Activated T-cell treated with anti-CD3 and anti-CD28 coated beads, Interleukin-2, amount 50 U/mL, for 4 hours (primary cell): ENCODE data around the gene CKAP2L. TPM values are rescaled to one million over a fixed set of nuclear protein-coding genes. Genes with fewer than 3 reads are reported as not detected.
A peak's percentile ranks its signal among the peaks of the same experiment; 100 is the strongest.
"Not testable (repeated sequence)": the region's sequence is repeated elsewhere in the genome, so short reads cannot be mapped to it uniquely, and the experiment has no call there.

Experiments
- ATAC-seq, 2 donors: fragments of 200-7000 bp; cut with Tn5 transposase; one replicate each; pipeline ENCODE4 v1.10.0; 2021
- DNase-seq: peaks from one replicate; pipeline ENCODE4 v3.0.0-alpha.2; 2020
- H3K27me3 Mint-ChIP-seq: one replicate; pipeline ENCODE4 v1.8.0; 2021; ENCODE audit warnings: low read depth, mixed read lengths
- H3K36me3 Mint-ChIP-seq: one replicate; pipeline ENCODE4 v1.8.0; 2022; ENCODE audit warnings: mixed read lengths; ENCODE audit not compliant: insufficient read depth
- H3K4me1 Mint-ChIP-seq: one replicate; pipeline ENCODE4 v1.8.0; 2021; ENCODE audit warnings: low read depth, mixed read lengths
- H3K4me3 Mint-ChIP-seq: one replicate; pipeline ENCODE4 v1.8.0; 2021; ENCODE audit warnings: mild to moderate bottlenecking, moderate library complexity, mixed read lengths
- H3K9me3 Mint-ChIP-seq: one replicate; pipeline ENCODE4 v1.8.0; 2021; ENCODE audit warnings: mixed read lengths
- total RNA-seq, 3 donors: library from RNA; stranded (reverse); gene quantifications; one replicate each; pipeline ENCODE4 v1.2.1, GENCODE V29; 2021

Gene CKAP2L
- total RNA-seq, 3 donors from 2014 or later = 2.7 to 4.1 (median 3.2) TPM

DNA sequence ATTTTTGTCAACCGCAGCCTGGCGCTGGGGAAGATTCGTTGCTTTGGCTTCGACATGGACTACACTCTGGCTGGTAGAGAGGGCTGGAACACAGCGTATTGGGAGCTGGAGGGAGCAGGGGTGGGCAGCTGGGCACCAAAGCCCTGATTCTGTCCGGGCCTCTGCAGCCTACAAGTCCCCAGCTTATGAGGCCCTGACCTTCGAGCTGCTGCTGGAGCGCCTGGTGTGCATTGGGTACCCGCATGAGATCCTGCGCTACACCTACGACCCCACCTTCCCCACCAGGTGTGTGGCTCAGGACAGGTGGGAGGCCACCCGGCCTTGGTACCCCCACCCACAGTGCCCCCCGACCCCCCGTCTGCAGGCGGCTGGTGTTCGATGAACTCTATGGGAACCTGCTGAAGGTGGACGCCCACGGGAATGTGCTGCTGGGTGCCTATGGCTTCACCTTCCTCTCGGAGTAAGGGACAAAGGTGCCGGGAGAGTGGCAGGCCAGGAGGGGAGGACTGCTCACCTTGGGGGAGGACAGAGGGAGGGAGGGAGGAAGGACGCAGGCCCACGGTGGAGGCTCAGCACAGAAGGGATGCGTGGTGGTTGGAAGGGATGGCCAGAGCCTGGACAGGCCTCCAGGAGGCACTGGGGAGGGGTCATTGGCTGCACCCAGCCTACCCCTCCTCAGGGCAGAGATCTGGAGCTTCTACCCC is 42.4 kb downstream of the CKAP2L start:
- Mint-ChIP-seq H3K27me3 (peaks cover 2% of the 10 kb centered on the region), H3K9me3 (no peaks in the 10 kb centered on the region), H3K36me3 (no peaks in the 10 kb centered on the region), H3K4me1 (peaks cover 5% of the 10 kb centered on the region), H3K4me3 (no peak overlapping the region)
- no peak for DNase-seq
- no peak for ATAC-seq

DNA sequence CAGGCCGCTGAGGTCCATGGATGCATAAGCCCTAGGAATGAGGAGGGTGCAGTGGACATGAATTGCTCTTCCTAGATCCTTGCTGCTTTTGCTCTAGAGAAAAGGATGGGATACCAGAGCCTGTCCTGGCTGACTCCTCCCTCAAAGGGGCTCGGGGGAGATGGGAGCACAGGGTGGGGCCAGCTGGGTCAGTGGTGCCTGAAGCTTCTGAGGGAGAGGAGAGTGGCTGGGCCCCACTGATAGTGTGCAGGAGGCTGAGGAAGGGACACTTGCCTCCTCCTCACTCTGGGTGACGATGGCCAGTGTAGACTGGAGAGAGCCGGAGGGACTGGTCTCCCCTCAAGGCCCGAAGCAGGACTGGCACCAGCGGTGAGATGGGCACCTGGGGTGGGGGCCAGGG is 43.6 kb downstream of the CKAP2L start, which contains the start of gene NT5DC4:
Gene NT5DC4, plus strand, starts transcription at position 236 of the 400 bp plus-strand sequence. Its CDS starts 60 bp downstream, at position 296.
- Mint-ChIP-seq H3K36me3 (no peaks in the 10 kb centered on the region), H3K4me1 (no peaks in the 10 kb centered on the region), H3K27me3 (no peaks in the 10 kb centered on the region), H3K9me3 (no peaks in the 10 kb centered on the region), H3K4me3 (no peak within 1 kb of the TSS)
- ATAC-seq = no peak
- DNase-seq = no peak

DNA sequence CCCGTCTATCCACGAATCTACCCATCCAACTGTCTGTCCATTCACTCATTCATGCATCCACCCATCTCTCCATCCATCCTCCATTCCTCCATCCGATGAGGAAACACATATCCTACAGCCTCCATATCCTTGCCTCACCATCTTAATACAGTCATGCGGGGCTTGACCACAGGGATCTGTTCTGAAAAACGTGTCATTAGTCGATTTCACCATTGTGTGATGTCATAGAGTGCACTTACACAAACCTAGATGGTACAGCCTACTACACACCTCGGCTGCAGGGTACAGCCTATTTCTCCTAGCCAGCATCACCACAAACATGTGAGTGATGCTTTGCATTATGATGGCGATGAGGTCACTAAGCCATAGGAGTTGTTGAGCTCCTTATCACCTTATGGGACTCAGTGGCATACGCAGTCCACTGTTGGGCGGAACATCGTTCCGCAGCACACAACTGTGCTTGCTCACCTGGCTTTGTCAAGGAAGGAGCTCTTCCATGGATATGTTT is 45.5 kb downstream of the CKAP2L start:
- Mint-ChIP-seq H3K36me3 (no peaks in the 10 kb centered on the region), H3K4me3 (no peak overlapping the region), H3K9me3 (no peaks in the 10 kb centered on the region), H3K27me3 (no peaks in the 10 kb centered on the region), H3K4me1 (no peaks in the 10 kb centered on the region)
- DNase-seq (no peak), ATAC-seq (no peak)

DNA sequence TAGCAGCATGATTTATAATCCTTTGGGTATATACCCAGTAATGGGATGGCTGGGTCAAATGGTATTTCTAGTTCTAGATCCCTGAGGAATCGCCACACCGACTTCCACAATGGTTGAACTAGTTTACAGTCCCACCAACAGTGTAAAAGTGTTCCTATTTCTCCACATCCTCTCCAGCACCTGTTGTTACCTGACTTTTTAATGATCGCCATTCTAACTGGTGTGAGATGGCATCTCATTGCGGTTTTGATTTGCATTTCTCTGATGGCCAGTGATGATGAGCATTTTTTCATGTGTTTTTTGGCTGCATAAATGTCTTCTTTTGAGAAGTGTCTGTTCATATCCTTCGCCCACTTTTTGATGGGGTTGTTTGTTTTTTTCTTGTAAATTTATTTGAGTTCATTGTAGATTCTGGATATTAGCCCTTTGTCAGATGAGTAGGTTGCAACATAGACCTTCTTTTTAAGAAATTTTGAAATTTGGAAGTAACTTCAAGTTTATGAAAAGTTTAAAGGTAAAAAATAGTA is 47.5 kb downstream of the CKAP2L start:
- not testable (repeated sequence) for H3K27me3 Mint-ChIP-seq, DNase-seq, H3K36me3 Mint-ChIP-seq, ATAC-seq, H3K4me1 Mint-ChIP-seq, H3K9me3 Mint-ChIP-seq, H3K4me3 Mint-ChIP-seq

DNA sequence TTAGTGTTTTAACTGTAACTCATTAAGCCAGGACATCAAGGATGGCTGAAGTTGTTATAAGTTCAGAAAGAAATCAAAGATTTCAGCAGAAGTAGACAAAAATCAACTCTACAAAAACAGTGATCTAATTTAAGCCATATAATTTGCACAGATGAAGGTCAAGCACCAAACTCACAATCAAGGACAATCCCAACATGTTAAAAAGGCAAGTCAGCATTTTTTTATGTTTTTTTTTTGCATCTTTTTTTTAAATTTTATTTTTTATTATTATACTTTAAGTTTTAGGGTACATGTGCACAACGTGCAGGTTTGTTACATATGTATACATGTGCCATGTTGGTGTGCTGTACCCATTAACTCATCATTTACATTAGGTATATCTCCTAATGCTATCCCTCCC is 48.3 kb downstream of the CKAP2L start:
- H3K9me3 Mint-ChIP-seq, H3K36me3 Mint-ChIP-seq, ATAC-seq, H3K27me3 Mint-ChIP-seq, DNase-seq, H3K4me3 Mint-ChIP-seq, H3K4me1 Mint-ChIP-seq: not testable (repeated sequence)

DNA sequence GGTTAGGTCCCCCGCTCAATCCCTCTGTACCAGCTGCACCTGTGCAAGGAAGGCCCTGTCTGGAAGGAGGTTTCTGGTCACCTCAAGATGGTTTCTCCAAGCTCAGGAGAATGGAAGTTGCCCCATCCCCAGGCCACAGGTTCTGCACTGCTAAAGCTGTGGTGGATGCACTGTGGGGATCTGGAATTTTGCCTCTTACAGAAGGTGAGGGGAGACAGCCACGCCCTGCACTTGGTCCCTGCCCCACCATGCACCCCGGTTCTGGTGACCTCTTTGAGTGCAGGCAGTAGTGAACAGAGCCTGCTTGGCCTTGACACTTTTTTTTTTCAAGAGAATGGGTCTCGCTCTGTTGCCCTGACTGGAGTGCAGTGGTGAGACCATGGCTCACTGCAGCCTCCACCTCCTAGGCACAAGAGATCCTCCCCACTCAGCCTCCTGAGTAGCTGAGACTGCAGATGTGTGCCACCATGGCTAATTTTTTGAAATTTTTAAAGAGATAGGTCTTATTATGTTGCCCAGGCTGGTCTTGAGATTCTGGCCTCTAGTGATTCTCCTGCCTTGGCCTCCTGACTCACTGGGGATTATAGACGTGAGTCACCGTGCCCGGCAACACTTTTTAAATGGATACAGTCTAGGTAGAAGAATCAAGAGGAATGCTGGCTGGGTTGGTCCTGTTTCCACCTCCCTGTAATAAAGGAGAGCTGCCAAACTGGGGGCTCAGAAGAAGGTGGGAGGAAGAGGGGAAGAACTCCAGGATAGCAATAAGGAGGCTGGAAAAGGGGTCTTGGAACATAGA is 49.4 kb downstream of the CKAP2L start:
- Mint-ChIP-seq H3K36me3 (no peaks in the 10 kb centered on the region), H3K27me3 (no peaks in the 10 kb centered on the region), H3K9me3 (no peaks in the 10 kb centered on the region), H3K4me3 (no peak overlapping the region), H3K4me1 (peaks cover 7% of the 10 kb centered on the region)
- ATAC-seq = no peak
- DNase-seq = no peak

DNA sequence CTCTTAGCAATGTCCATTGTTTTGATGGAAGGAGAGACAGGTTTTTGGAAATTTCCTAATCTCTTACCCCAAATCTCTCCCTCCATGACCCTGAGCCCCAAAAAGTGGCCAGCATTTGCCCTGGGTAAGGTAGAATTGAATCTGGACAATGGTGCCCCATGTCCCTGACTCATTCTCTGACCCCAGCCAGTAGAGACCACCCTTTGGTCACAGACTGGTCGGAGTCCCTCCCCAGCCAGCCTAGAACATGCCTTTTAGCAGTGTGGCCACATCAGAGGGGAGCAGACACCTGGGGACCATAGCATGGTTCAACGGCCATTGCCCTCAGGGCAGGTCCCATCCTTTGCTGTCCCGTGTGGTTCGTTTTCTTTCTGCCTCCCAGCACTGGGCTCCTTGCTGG is 50.1 kb downstream of the CKAP2L start:
- Mint-ChIP-seq H3K9me3 (no peaks in the 10 kb centered on the region), H3K27me3 (no peaks in the 10 kb centered on the region), H3K36me3 (no peaks in the 10 kb centered on the region), H3K4me3 (no peak overlapping the region), H3K4me1 (peaks cover 8% of the 10 kb centered on the region)
- DNase-seq (no peak), ATAC-seq (no peak)

DNA sequence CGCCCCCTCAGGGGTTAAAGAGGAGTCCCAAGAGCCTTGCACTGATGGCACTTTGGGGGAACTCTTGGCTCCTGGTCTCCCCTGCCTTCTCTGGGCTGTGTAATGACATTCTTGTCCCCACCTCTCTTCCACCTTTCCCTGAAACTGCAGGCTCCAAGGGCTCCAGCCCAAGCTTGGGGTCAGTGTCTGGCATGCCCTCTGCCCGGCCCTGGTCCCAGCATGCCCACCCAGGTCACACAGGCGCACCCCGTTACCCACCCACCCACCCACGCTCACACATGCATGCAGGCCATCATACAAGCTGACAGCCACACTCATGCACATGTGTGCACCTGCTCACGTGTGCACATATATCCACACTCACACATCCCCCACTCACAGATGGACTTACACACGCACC is 50.5 kb downstream of the CKAP2L start:
- H3K36me3 Mint-ChIP-seq = no peaks in the 10 kb centered on the region
- DNase-seq = no peak
- no peak for ATAC-seq
- H3K27me3 Mint-ChIP-seq = no peaks in the 10 kb centered on the region
- peaks cover 12% of the 10 kb centered on the region for H3K4me1 Mint-ChIP-seq
- no peak overlapping the region for H3K4me3 Mint-ChIP-seq
- H3K9me3 Mint-ChIP-seq = no peaks in the 10 kb centered on the region

DNA sequence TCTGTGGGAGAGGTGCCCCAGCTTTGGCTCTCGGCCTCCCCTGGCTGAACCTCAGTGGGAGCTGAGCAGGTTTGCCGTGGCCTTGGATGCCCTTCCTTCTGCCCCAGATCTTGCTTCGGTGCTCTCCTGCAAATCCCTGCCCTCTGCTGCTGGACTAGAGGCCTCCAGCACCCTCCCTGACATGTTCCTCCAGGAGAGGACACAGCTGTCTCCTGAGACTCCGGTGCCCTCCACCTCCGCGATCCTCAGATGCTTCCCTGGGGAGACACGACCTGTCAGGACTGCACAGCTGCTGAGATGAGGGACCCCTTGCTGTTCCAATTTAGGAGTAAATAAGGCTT is 50.9 kb downstream of the CKAP2L start:
- DNase-seq = no peak
- no peaks in the 10 kb centered on the region for H3K36me3 Mint-ChIP-seq
- no peaks in the 10 kb centered on the region for H3K9me3 Mint-ChIP-seq
- H3K4me3 Mint-ChIP-seq = no peak overlapping the region
- no peak for ATAC-seq
- H3K27me3 Mint-ChIP-seq = no peaks in the 10 kb centered on the region
- H3K4me1 Mint-ChIP-seq = peaks cover 16% of the 10 kb centered on the region

DNA sequence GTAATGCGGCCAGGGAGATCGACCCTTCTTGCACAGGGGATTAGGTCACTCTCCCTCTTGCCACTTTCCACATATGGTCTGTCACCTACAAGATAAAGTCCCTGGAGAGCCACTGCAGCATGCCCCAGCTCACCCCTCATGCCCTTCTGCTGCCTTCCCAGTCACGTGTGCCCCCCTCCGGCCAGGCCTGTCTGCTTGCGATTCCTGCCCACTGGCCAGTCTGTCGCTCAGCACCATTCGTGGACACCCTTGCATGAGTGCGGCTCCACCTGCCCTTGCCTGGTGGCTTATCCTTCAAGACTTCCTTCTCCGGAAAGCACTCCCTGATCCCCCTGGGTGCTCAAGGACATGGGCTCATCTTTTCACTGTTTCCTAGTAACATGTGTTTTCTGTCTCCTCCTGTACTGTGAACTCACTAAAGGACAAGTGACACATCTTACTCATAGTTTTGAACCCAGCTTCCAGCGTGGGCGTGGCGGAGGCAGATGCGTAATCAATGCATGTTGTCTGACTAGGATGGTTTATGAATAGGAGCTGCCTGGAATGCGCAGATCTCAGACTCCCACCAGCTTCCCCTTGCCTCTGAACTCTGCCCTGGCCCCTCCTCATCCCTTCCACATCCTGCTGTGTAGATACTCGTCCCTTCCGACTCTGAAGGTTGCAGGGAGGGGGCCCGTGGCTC is 51.4 kb downstream of the CKAP2L start:
- peak; percentile 26 for DNase-seq
- Mint-ChIP-seq H3K27me3 (no peaks in the 10 kb centered on the region), H3K36me3 (no peaks in the 10 kb centered on the region), H3K4me1 (peaks cover 20% of the 10 kb centered on the region), H3K9me3 (no peaks in the 10 kb centered on the region), H3K4me3 (no peak overlapping the region)
- ATAC-seq = peak; percentile 61 to 77

DNA sequence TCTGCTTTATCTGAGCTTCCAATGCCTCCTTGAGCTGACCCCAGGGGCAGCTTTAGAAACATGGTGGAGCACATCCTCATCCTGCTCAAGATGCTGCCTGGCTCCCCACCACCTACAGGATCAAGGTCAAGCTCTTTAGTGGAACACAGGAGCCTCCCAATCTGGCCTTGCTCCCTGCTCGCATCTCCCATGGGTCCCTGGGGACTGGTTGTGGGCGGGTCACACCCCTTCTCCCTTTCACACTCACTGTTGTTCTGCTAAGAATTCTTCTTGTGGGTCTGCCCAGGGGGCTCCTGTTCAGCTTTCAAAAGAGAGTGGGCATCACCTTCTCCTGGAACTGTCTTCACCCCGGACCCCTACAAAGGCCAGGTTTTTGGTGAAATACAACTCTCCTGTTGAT is 51.9 kb downstream of the CKAP2L start:
- ATAC-seq (no peak), DNase-seq (no peak)
- no peaks in the 10 kb centered on the region for H3K9me3 Mint-ChIP-seq
- H3K36me3 Mint-ChIP-seq = no peaks in the 10 kb centered on the region
- H3K27me3 Mint-ChIP-seq = no peaks in the 10 kb centered on the region
- H3K4me1 Mint-ChIP-seq = peaks cover 24% of the 10 kb centered on the region
- H3K4me3 Mint-ChIP-seq = no peak overlapping the region

DNA sequence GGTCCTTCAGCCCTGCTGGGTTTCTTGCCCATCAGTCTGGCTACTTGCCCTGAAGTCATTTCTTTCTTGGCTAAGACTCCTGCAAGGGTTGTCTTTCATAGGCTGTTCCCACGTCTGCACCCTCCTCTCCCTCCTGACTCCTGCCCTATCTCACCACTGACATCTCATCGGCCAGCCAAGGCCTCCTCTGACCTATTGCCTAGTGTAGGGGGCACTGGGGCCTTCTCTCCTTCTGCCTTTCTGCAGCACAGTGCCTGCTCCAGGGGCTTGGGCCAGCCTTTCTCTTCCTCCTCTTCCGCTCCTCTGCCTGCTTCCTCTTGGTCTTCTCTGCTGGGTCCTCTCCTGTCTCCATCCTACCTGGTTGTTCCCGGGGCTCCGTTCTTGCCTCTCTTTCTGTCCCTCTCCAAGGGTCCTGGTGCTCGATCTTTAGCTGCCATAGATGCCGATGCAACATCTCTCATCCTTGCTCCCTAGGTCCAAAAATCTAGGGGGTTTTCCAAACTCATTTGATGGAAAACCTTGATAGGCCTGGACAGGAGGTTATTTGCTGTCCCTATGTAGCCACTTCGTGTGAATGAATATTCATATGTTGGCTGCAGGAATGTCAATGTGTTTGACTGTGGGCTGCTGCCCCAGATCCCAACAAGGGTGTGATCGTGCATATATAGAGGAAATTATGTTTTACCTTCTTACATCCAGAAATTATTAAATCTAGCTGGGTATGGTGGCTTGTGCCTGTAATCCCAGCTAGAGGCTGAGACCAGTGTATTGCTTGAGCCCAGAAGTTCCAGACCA is 53.3 kb downstream of the CKAP2L start:
- H3K27me3 Mint-ChIP-seq = peaks cover 1% of the 10 kb centered on the region
- ATAC-seq = no peak
- no peaks in the 10 kb centered on the region for H3K9me3 Mint-ChIP-seq
- H3K4me3 Mint-ChIP-seq = no peak overlapping the region
- H3K4me1 Mint-ChIP-seq = peaks cover 31% of the 10 kb centered on the region
- DNase-seq = no peak
- H3K36me3 Mint-ChIP-seq = no peaks in the 10 kb centered on the region

DNA sequence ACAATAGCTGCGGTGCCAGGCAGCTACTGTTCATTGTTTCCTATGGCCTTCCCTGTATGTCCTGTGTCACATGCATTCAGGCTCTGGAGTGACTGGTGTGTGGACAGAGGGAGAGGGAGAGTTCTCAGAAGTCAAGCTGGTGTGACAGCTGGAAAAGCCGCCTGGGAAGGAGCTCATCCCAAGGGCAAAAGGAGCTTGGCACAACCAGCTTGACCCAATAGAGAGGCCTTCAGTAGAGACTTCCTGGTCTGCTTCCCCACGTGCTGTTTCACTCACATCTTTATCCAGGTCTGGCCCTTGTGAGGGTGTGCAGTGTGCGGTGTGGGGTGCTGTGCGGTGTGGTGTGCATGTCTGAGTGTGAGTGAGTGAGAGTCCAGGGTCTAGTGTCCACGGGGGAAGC is 54.7 kb downstream of the CKAP2L start:
- Mint-ChIP-seq H3K27me3 (peaks cover 2% of the 10 kb centered on the region), H3K4me1 (peaks cover 36% of the 10 kb centered on the region), H3K9me3 (no peaks in the 10 kb centered on the region), H3K36me3 (no peaks in the 10 kb centered on the region), H3K4me3 (no peak overlapping the region)
- ATAC-seq (no peak), DNase-seq (no peak)

DNA sequence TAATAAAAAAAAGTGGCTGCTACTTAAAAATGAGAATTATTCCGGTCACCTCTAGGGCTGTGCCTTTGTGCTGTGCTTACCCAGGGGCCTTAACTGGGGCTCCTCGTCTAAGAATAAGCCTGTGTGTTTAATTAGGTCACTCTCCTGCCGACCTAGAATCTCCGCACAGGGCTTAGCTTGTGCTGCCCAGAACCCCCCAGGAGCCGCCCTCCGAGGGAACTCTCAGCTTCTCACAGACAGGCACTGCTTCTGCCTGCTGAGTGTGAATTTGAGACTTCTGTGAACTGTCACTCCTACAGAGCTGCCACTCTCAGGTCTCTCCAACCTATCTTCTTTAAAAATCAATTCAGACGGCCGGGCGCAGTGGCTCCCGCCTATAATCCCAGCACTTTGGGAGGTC is 55.4 kb downstream of the CKAP2L start:
- H3K4me1 Mint-ChIP-seq = peaks cover 36% of the 10 kb centered on the region
- DNase-seq (no peak), ATAC-seq (no peak)
- H3K27me3 Mint-ChIP-seq = peaks cover 3% of the 10 kb centered on the region
- no peaks in the 10 kb centered on the region for H3K36me3 Mint-ChIP-seq
- no peak overlapping the region for H3K4me3 Mint-ChIP-seq
- H3K9me3 Mint-ChIP-seq = no peaks in the 10 kb centered on the region
